Hepatocyte (in vitro differentiated cells): ENCODE measurements around the gene SLC19A3.

ENCODE experiments used
- CTCF ChIP-seq: fragments of 200-600 bp; sonication (generic); IDR thresholded peaks from 2 replicates; pipeline ENCODE4 v1.5.1; 2016; ENCODE audit warnings: antibody characterized with exemption, mild to moderate bottlenecking; ENCODE audit not compliant: poor library complexity
- EZH2phosphoT487 ChIP-seq: fragments of 200-600 bp; sonication (generic); IDR thresholded peaks from one replicate; pipeline ENCODE4 v1.6.1; 2018; ENCODE audit warnings: antibody characterized with exemption, mild to moderate bottlenecking, low read depth, moderate library complexity; ENCODE audit not compliant: unreplicated experiment, severe bottlenecking

- no peak for TF ChIP-seq CTCF
- TF ChIP-seq EZH2phosphoT487, result no peak
Observed at GRCh38 chr2:227671170-227671905, 46.5 kb downstream of the SLC19A3 start.
